Testis (tissue), 2 donors: ENCODE results near the gene VGLL2.

Experiments used
- POLR2A ChIP-seq: fragments of 450-650 bp; IDR thresholded peaks from one replicate; pipeline ENCODE4 v1.6.1; 2017; ENCODE audit warnings: antibody characterized with exemption, mild to moderate bottlenecking, moderate library complexity
- TF ChIP-seq, protein P1 (sequence below), 3 experiments: fragments of 450-650 bp in 2 of 3; fragments of 200-600 bp in 1 of 3; sonication (generic) in 1 of 3; IDR thresholded peaks; one replicate each; pipeline ENCODE4 v1.5.1; 2016 to 2019; ENCODE audit warnings: antibody characterized with exemption in 3 of 3, mild to moderate bottlenecking in 2 of 3, moderate library complexity in 1 of 3

DNA sequence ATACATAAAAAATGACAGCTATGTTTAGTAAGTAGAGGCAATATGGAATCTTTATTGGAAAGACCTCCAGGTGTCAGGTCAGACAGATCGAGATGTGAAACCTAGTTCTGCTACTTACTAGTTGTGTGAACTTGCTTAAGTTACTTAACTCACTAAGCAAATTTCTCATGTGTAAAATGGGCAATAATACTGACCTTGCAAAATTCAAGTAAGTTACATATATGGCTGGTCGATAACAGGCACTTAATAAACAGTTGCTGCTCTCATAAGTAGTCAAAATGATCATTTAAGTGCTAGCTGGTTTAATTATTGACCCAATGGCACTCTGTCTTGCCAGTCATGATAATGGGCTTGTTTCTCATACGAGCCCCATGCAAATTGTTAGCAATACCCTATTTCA, 46.0 kb downstream of the VGLL2 start:
- no peak for TF ChIP-seq POLR2A
- TF ChIP-seq, protein P1, sequence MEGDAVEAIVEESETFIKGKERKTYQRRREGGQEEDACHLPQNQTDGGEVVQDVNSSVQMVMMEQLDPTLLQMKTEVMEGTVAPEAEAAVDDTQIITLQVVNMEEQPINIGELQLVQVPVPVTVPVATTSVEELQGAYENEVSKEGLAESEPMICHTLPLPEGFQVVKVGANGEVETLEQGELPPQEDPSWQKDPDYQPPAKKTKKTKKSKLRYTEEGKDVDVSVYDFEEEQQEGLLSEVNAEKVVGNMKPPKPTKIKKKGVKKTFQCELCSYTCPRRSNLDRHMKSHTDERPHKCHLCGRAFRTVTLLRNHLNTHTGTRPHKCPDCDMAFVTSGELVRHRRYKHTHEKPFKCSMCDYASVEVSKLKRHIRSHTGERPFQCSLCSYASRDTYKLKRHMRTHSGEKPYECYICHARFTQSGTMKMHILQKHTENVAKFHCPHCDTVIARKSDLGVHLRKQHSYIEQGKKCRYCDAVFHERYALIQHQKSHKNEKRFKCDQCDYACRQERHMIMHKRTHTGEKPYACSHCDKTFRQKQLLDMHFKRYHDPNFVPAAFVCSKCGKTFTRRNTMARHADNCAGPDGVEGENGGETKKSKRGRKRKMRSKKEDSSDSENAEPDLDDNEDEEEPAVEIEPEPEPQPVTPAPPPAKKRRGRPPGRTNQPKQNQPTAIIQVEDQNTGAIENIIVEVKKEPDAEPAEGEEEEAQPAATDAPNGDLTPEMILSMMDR (IDR thresholded peaks at IDR 0.05): no peak
